HG03460 (cell line): Measurements from ENCODE around the gene ZNF576.
"Not testable (repeated sequence)": the region's sequence is repeated elsewhere in the genome, so short reads cannot be mapped to it uniquely, and the experiment has no call there.

Experiments
- ATAC-seq: cut with Tn5 transposase; IDR thresholded peaks from one replicate; pipeline ENCODE4 v1.9.1; 2021; ENCODE audit not compliant: unreplicated experiment

ZNF576 gene

DNA sequence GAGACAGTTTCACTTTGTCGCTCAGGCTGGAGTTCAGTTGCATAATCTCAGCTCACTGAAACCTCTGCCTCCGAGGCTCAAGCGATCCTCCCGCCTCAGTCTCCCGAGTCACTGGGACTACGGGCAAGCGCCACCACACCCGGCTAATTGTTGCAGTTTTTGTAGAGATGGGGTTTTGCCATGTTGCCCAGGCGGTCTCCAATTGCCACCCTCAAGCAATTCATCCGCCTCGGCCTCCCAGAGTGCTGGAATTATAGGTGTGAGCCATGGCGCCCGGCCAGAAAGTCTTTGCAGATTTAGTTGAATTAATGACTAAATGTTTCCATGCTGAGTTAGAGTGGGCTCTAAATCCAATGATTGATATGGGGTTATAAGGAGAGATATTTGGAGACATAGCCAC lies 47.8 kb downstream of the ZNF576 start:
- ATAC-seq, result no peak

DNA sequence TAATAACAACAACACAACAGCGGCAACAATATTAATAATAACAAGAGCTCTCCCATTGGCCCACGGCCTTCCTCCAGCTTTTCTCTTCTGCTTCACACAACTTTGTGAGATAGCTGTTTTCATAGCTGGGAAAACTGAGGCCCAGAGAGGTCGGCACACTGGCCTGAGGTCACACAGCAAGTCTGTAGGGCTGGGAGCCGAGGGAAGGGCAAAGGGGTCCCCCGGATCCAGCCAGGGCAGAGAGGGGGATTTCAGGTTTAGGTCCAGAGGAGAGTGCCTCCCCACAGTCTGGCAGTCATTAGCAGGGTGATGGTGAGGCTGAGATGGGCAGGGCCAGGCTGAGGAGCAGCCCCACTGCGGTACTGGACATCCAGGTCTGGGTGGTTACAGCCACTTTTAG lies 52.2 kb downstream of the ZNF576 start:
- no peak for ATAC-seq

DNA sequence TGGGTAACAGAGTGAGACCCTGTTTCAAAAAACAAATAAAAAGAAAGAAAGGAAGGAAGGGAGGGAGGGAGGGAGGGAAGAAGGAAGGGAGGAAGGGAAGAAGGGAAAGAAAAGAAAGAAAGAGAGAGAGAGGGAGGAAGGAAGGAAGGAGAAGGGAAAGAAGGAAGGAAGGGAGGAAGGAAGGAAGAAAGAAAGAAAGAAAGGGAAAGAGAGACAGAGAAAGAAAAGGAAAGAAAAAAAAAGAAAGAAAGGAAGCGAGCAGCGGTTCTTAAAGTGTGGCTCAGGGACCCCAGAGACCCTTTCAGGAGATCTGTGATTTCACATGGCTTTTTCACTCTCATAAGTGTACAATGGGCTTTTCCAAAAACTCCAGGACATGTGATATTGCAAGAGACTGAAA lies 53.1 kb downstream of the ZNF576 start:
- no peak for ATAC-seq

DNA sequence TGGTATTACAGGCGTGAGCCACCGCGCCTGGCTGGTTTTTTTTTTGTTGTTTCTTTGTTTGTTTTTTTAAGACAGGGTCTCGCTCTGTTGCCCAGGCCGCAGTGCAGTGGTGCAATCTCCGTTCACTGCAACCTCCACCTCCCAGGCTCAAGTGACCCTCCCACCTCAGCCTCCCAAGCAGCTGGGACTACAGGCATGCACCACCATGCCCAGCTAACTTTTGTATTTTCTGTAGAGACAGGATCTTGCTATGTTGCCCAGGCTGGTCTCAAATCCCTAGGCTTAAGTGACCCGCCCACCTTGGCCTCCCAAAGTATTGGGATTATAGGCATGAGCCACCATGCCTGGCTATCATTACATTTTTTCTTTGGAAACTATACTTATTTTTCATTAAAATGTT lies 53.9 kb downstream of the ZNF576 start:
- ATAC-seq, result not testable (repeated sequence)
